ENCODE results near the gene GZMM.

GRCh38 chr19:582497-583197, 38.8 kb downstream of the GZMM start:
- no peak for TF ChIP-seq ATF3 (IDR thresholded peaks at IDR 0.05)
- no peak for TF ChIP-seq CTCF (IDR thresholded peaks at IDR 0.05 in 2 of 3, conservative IDR thresholded peaks at IDR 0.05 in 1 of 3; ENCODE audit: borderline replicate concordance in 1 of 3, insufficient read depth in 1 of 3, low read depth in 2 of 3, low read length in 2 of 3)
- TF ChIP-seq POLR2A (IDR thresholded peaks at IDR 0.05; ENCODE audit: borderline replicate concordance, extremely low read depth, insufficient read depth, insufficient read length), result no peak
- TF ChIP-seq ZNF274 (IDR thresholded peaks at IDR 0.05; ENCODE audit: low read depth, low read length), result no peak
- no peak for TF ChIP-seq SP1 (IDR thresholded peaks at IDR 0.05; ENCODE audit: low read depth)
- TF ChIP-seq POLR2AphosphoS5 (IDR thresholded peaks at IDR 0.05; ENCODE audit: low read depth, low read length), result no peak
- no peak for TF ChIP-seq EZH2 (IDR thresholded peaks at IDR 0.05)
- no peak for TF ChIP-seq JUND (IDR thresholded peaks at IDR 0.05)
- TF ChIP-seq FOSL1 (IDR thresholded peaks at IDR 0.05; ENCODE audit: low read depth), result no peak
- no peak for TF ChIP-seq SIN3A (IDR thresholded peaks at IDR 0.05; ENCODE audit: low read depth)
- no peak for TF ChIP-seq CEBPB (IDR thresholded peaks at IDR 0.05; ENCODE audit: low read depth)

Measured in HCT116 (cell line).